ENCODE measurements around the gene SRR. TPM values are rescaled to one million over a fixed set of nuclear protein-coding genes. Genes with fewer than 3 reads are reported as not detected.

SRR gene
- total RNA-seq, 1 donor from 2014 or later, result 27.8 TPM

DNA sequence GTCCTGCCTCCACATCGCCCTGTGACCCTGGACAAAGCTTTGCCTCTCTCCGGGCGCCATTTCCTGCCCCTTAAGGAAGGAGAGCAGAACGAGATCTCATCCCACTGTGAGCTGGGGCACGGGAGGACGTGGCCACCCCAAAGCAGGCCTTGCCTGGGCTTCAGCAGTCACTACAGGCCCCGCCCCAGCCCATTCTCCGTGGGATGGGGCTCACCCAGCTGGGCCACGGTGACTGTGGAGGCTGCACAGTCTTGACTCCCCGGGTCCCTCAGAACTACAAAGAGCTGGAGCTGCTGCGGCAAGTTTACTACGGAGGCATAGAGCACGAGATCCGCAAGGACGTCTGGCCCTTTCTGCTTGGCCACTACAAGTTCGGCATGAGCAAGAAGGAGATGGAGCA is 68.9 kb downstream of the SRR start:
- peaks cover 14% of the 10 kb centered on the region for H3K27me3 Mint-ChIP-seq (ENCODE audit: unreplicated experiment)
- no peak for DNase-seq (ENCODE audit: low spot score)
- H3K9me3 Mint-ChIP-seq (ENCODE audit: unreplicated experiment), result no peaks in the 10 kb centered on the region
- H3K36me3 Mint-ChIP-seq (ENCODE audit: low read depth, unreplicated experiment), result peaks cover 15% of the 10 kb centered on the region
- TF ChIP-seq, protein P1, sequence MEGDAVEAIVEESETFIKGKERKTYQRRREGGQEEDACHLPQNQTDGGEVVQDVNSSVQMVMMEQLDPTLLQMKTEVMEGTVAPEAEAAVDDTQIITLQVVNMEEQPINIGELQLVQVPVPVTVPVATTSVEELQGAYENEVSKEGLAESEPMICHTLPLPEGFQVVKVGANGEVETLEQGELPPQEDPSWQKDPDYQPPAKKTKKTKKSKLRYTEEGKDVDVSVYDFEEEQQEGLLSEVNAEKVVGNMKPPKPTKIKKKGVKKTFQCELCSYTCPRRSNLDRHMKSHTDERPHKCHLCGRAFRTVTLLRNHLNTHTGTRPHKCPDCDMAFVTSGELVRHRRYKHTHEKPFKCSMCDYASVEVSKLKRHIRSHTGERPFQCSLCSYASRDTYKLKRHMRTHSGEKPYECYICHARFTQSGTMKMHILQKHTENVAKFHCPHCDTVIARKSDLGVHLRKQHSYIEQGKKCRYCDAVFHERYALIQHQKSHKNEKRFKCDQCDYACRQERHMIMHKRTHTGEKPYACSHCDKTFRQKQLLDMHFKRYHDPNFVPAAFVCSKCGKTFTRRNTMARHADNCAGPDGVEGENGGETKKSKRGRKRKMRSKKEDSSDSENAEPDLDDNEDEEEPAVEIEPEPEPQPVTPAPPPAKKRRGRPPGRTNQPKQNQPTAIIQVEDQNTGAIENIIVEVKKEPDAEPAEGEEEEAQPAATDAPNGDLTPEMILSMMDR (IDR thresholded peaks at IDR 0.05; ENCODE audit: unreplicated experiment), result no peak
- no peak overlapping the region for H3K27ac Mint-ChIP-seq (ENCODE audit: unreplicated experiment)
- no peak overlapping the region for H3K4me3 Mint-ChIP-seq (ENCODE audit: unreplicated experiment)
- H3K4me1 Mint-ChIP-seq (ENCODE audit: unreplicated experiment), result peaks cover 18% of the 10 kb centered on the region

DNA sequence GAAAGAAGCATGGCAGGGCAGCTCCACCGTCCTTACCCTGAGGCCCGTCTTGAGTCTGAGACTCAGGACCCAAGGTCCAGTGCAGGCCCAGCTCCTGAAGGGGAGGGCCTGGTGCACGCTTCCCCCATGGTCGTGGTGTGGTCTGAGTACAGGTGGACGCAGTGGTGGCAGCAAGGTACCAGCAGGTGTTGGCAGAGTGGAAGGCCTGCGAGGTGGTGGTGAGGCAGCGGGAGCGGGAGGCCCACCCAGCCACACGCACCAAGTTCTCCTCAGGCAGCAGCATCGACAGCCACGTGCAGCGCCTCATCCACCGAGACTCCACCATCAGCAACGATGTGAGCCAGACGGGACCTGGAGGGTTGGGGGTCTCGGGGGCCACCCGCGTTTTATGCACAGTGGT is 69.4 kb downstream of the SRR start:
- TF ChIP-seq, protein P1 (IDR thresholded peaks at IDR 0.05; ENCODE audit: unreplicated experiment), result no peak
- H3K4me1 Mint-ChIP-seq (ENCODE audit: unreplicated experiment), result peaks cover 18% of the 10 kb centered on the region
- DNase-seq (ENCODE audit: low spot score), result no peak
- no peak overlapping the region for H3K27ac Mint-ChIP-seq (ENCODE audit: unreplicated experiment)
- H3K27me3 Mint-ChIP-seq (ENCODE audit: unreplicated experiment), result peaks cover 14% of the 10 kb centered on the region
- H3K9me3 Mint-ChIP-seq (ENCODE audit: unreplicated experiment), result no peaks in the 10 kb centered on the region
- peaks cover 15% of the 10 kb centered on the region for H3K36me3 Mint-ChIP-seq (ENCODE audit: low read depth, unreplicated experiment)
- H3K4me3 Mint-ChIP-seq (ENCODE audit: unreplicated experiment), result no peak overlapping the region

Other genes starting within 250 kb of the SRR start
- gene HIC1, start 248.8 kb upstream of the SRR start, total RNA-seq (ENCODE audit: unreplicated experiment), result 0.72 TPM
- gene SMG6, start 165 bp upstream of the SRR start, total RNA-seq (ENCODE audit: unreplicated experiment), result 38.1 TPM
- gene TSR1, start 32.5 kb downstream of the SRR start, total RNA-seq (ENCODE audit: unreplicated experiment), result 20.9 TPM
- 65.4 TPM for gene SGSM2, start 33.6 kb downstream of the SRR start, total RNA-seq (ENCODE audit: unreplicated experiment)
- 16.2 TPM for gene MNT, start 97.1 kb downstream of the SRR start, total RNA-seq (ENCODE audit: unreplicated experiment)
- 24.9 TPM for gene METTL16, start 207.9 kb downstream of the SRR start, total RNA-seq (ENCODE audit: unreplicated experiment)

All from endothelial cell (in vitro differentiated cells).